Left ventricle myocardium inferior (tissue), 1 donor: ENCODE results near the gene SLMAP. TPM values are rescaled to one million over a fixed set of nuclear protein-coding genes. Genes with fewer than 3 reads are reported as not detected.

Experiments
- DNase-seq: peaks from one replicate; pipeline ENCODE4 v3.0.0-alpha.2; 2020
- H3K27ac ChIP-seq: fragments of 200-600 bp; replicated peaks from 2 replicates; pipeline ENCODE4 v1.8.0; 2021
- H3K27me3 ChIP-seq: fragments of 200-600 bp; 2 replicates; pipeline ENCODE4 v1.8.0; 2021; ENCODE audit warnings: low read depth
- H3K36me3 ChIP-seq: fragments of 200-600 bp; 2 replicates; pipeline ENCODE4 v1.8.0; 2021
- H3K4me1 ChIP-seq: fragments of 200-600 bp; 2 replicates; pipeline ENCODE4 v1.8.0; 2021
- H3K4me3 ChIP-seq: fragments of 200-600 bp; 2 replicates; pipeline ENCODE4 v1.8.0; 2021; ENCODE audit warnings: mild to moderate bottlenecking, moderate library complexity
- H3K9me3 ChIP-seq: fragments of 200-600 bp; replicated peaks from 2 replicates; pipeline ENCODE4 v1.8.0; 2021
- intact Hi-C: fragments of 100-400 bp; cut with micrococcal nuclease; formaldehyde crosslinking; loops from one replicate; pipeline ENCODE4 v1.11.0; 2022
- total RNA-seq: library from RNA; stranded (reverse); fragmentation: NEBNext Ultra II Directional; extraction: Animal tissue kit (Norgen Biotek cat#: 25700); gene quantifications from one replicate; pipeline ENCODE4 v1.2.1, GENCODE V29; 2021
- TF ChIP-seq, protein P1 (sequence below): fragments of 200-600 bp; IDR thresholded peaks from 2 replicates; pipeline ENCODE4 v1.8.0; 2021; ENCODE audit warnings: antibody characterized with exemption, mild to moderate bottlenecking, borderline replicate concordance
- donor health status: DM: no; HTN: yes; CAD: no; lungs with severe emphysema.

SLMAP gene
- total RNA-seq, 1 donor from 2014 or later = 316 TPM

DNA sequence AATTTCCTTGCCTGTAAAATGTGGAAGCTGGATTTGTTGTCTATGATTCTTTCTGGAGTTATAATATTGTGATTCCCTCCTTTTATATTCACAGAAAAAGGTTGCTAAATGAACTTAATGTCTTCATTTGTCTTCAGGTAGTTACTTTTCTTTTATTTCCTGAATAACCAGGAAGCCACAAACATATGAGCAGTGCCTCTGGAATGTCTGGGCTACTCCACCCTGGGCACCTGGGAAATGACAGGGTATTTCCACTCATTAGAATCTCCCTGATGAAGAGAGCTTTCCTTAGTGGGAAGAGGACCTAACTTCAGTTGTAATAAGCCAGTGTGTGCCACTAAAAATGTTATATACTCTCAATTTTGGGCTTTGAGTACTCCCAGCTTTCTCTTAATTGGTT is 3.8 kb upstream of the SLMAP start:
- intact Hi-C loops = no loop called here
- peaks cover 20% of the 10 kb centered on the region for H3K4me1 ChIP-seq
- H3K4me3 ChIP-seq = no peak overlapping the region
- H3K36me3 ChIP-seq = no peaks in the 10 kb centered on the region
- TF ChIP-seq, protein P1, sequence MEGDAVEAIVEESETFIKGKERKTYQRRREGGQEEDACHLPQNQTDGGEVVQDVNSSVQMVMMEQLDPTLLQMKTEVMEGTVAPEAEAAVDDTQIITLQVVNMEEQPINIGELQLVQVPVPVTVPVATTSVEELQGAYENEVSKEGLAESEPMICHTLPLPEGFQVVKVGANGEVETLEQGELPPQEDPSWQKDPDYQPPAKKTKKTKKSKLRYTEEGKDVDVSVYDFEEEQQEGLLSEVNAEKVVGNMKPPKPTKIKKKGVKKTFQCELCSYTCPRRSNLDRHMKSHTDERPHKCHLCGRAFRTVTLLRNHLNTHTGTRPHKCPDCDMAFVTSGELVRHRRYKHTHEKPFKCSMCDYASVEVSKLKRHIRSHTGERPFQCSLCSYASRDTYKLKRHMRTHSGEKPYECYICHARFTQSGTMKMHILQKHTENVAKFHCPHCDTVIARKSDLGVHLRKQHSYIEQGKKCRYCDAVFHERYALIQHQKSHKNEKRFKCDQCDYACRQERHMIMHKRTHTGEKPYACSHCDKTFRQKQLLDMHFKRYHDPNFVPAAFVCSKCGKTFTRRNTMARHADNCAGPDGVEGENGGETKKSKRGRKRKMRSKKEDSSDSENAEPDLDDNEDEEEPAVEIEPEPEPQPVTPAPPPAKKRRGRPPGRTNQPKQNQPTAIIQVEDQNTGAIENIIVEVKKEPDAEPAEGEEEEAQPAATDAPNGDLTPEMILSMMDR = no peak
- DNase-seq = no peak
- no peaks in the 10 kb centered on the region for H3K9me3 ChIP-seq
- no peak overlapping the region for H3K27ac ChIP-seq
- H3K27me3 ChIP-seq = no peaks in the 10 kb centered on the region

- no peak overlapping the region for H3K27ac ChIP-seq
- no peaks in the 10 kb centered on the region for H3K9me3 ChIP-seq
- intact Hi-C loops = no loop called here
- no peak for DNase-seq
- TF ChIP-seq, protein P1 = no peak
- H3K4me3 ChIP-seq = no peak overlapping the region
- no peaks in the 10 kb centered on the region for H3K36me3 ChIP-seq
- H3K4me1 ChIP-seq = peaks cover 27% of the 10 kb centered on the region
- H3K27me3 ChIP-seq = no peaks in the 10 kb centered on the region
Observed at GRCh38 chr3:57753016-57753415, 3.1 kb upstream of the SLMAP start.

GRCh38 chr3:57755368-57755675 is 787 bp upstream of the SLMAP start:
- no peak for DNase-seq
- H3K27me3 ChIP-seq = no peaks in the 10 kb centered on the region
- H3K27ac ChIP-seq = peak overlapping the region; percentile 91
- intact Hi-C loops = no loop called here
- TF ChIP-seq, protein P1 = no peak
- H3K36me3 ChIP-seq = peaks cover 12% of the 10 kb centered on the region
- no peaks in the 10 kb centered on the region for H3K9me3 ChIP-seq
- H3K4me3 ChIP-seq = peak overlapping the region; percentile 84
- H3K4me1 ChIP-seq = peaks cover 50% of the 10 kb centered on the region

GRCh38 chr3:57756528-57757401 is 656 bp downstream of the SLMAP start:
- peak; percentile 35 for DNase-seq
- peak overlapping the region; percentile 84 for H3K4me3 ChIP-seq
- TF ChIP-seq, protein P1 = no peak
- H3K27me3 ChIP-seq = no peaks in the 10 kb centered on the region
- H3K36me3 ChIP-seq = peaks cover 22% of the 10 kb centered on the region
- intact Hi-C loops = no loop called here
- H3K4me1 ChIP-seq = peaks cover 62% of the 10 kb centered on the region
- H3K27ac ChIP-seq = peak overlapping the region; percentile 91
- H3K9me3 ChIP-seq = no peaks in the 10 kb centered on the region

- Histone ChIP-seq H3K27me3 (no peaks in the 10 kb centered on the region), H3K27ac (no peak overlapping the region), H3K4me3 (peak overlapping the region; percentile 84), H3K4me1 (peaks cover 71% of the 10 kb centered on the region), H3K9me3 (no peaks in the 10 kb centered on the region), H3K36me3 (peaks cover 22% of the 10 kb centered on the region)
- TF ChIP-seq, protein P1 = no peak
- DNase-seq = no peak
- intact Hi-C loops = no loop called here
Observed at GRCh38 chr3:57757642-57758297, 1.7 kb downstream of the SLMAP start.
